Fibroblast of the aortic adventitia (primary cell): Measurements from ENCODE around the gene PPP2R1A. TPM values are rescaled to one million over a fixed set of nuclear protein-coding genes. Genes with fewer than 3 reads are reported as not detected.

Experiments
- DNase-seq: peaks from one replicate; pipeline ENCODE4 v3.0.0-alpha.2; 2010; ENCODE audit warnings: low read depth
- H3K4me3 ChIP-seq: 2 replicates; pipeline ENCODE4 v1.5.1; 2011; ENCODE audit warnings: low read depth, mild to moderate bottlenecking, control low read depth, low read length, moderate library complexity
- total RNA-seq: library from RNA; depleted of rRNA; stranded (reverse); fragments of >200 nt; gene quantifications from 2 replicates; pipeline ENCODE4 v1.2.3, GENCODE V29; 2012; ENCODE audit warnings: low replicate concordance
- TF ChIP-seq, protein P1 (sequence below): IDR thresholded peaks from 2 replicates; pipeline ENCODE4 v1.5.1; 2011; ENCODE audit warnings: mild to moderate bottlenecking, low read length, control low read depth, inconsistent platforms; ENCODE audit not compliant: insufficient read depth

The PPP2R1A gene
- total RNA-seq, 1 donor = 176 TPM

- no peak for DNase-seq
- TF ChIP-seq, protein P1, sequence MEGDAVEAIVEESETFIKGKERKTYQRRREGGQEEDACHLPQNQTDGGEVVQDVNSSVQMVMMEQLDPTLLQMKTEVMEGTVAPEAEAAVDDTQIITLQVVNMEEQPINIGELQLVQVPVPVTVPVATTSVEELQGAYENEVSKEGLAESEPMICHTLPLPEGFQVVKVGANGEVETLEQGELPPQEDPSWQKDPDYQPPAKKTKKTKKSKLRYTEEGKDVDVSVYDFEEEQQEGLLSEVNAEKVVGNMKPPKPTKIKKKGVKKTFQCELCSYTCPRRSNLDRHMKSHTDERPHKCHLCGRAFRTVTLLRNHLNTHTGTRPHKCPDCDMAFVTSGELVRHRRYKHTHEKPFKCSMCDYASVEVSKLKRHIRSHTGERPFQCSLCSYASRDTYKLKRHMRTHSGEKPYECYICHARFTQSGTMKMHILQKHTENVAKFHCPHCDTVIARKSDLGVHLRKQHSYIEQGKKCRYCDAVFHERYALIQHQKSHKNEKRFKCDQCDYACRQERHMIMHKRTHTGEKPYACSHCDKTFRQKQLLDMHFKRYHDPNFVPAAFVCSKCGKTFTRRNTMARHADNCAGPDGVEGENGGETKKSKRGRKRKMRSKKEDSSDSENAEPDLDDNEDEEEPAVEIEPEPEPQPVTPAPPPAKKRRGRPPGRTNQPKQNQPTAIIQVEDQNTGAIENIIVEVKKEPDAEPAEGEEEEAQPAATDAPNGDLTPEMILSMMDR = no peak
- H3K4me3 ChIP-seq = no peak overlapping the region
These were observed 26.5 kb downstream of the PPP2R1A start for GRCh38 chr19:52216401-52216800.

DNA sequence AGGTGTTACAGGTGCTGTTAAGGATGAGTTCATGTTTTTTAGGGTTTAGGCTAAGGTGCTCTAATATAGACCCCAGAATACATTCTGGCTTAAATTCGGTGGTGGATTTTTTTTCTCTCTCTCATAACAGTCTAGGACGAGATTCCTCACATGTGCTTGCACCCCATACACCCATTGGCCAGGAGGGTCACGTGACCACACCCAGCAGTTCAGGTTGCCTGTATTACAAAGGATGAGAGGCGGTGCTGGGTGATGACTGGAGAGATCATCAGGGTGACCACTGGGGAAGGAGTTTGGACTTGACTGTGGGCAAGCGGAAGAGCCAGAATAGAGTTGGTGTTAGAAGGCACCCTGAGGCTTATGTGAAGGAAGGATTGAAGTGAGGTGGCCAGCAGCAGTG lies 27.7 kb downstream of the PPP2R1A start:
- TF ChIP-seq, protein P1 = no peak
- no peak for DNase-seq
- no peak overlapping the region for H3K4me3 ChIP-seq

DNA sequence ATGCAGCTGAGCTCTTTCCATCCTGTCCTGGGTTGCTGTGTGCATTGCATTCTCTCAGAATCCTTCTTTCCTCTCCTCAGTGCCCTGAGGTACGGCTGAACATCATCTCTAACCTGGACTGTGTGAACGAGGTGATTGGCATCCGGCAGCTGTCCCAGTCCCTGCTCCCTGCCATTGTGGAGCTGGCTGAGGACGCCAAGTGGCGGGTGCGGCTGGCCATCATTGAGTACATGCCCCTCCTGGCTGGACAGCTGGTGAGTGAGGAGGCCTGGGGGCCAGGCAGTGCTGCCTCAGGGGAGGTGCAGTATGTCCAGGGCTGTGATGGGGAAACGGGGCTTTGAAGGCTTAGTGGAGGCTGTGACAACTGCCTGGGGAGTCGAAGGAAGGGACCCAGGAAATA lies 29.8 kb downstream of the PPP2R1A start:
- H3K4me3 ChIP-seq = no peak overlapping the region
- TF ChIP-seq, protein P1 = no peak
- DNase-seq = no peak

DNA sequence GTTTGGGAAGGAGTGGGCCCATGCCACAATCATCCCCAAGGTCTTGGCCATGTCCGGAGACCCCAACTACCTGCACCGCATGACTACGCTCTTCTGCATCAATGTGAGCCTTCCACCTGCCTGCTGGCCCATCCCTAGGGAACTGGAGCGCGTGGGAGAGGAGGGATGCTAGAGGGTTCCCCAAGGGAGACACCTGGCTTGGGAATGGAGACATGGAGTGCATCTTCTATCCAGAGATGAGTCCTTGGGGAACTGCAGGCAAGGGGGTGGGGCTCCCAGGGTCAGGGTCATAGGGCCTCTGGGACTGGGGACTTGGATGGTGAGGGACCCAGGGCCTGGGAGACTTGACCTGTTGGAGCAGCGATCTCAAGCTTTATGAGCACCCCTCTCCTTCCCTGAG lies 31.2 kb downstream of the PPP2R1A start:
- TF ChIP-seq, protein P1 = no peak
- no peak for DNase-seq
- no peak overlapping the region for H3K4me3 ChIP-seq

DNA sequence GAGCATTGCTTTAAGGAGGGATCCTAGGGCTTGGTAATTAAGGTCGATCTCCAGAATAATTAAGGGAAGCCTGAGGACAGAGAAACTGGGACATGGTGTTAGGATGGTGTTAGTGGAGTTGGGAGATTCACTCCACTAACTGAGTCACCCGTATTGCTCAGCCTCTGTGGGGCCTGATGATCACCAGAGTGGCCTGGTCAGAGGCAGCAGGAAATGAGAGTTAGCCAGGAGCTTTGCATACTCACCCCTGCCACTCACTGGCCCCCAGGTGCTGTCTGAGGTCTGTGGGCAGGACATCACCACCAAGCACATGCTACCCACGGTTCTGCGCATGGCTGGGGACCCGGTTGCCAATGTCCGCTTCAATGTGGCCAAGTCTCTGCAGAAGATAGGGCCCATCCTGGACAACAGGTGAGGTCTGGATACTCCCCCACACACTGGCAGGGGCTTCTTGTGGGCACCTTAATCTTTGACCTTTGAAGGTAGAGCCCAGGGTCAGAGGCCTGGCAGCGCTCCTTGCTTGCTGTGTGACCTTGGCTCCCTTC lies 32.1 kb downstream of the PPP2R1A start:
- DNase-seq = no peak
- TF ChIP-seq, protein P1 = no peak

GRCh38 chr19:52224211-52224610 lies 34.4 kb downstream of the PPP2R1A start:
- no peak for DNase-seq
- no peak overlapping the region for H3K4me3 ChIP-seq
- TF ChIP-seq, protein P1 = no peak

More for the DNA sequence above, 32.1 kb downstream of the PPP2R1A start:
- H3K4me3 ChIP-seq = no peak overlapping the region

GRCh38 chr19:52226652-52227051 lies 36.8 kb downstream of the PPP2R1A start:
- TF ChIP-seq, protein P1 = no peak
- no peak overlapping the region for H3K4me3 ChIP-seq
- DNase-seq = no peak
